Prostate gland (tissue), 2 donors: ENCODE measurements around the gene CDV3. TPM values are rescaled to one million over a fixed set of nuclear protein-coding genes. Genes with fewer than 3 reads are reported as not detected.
A peak's percentile ranks its signal among the peaks of the same experiment; 100 is the strongest.
"Not testable (repeated sequence)": the region's sequence is repeated elsewhere in the genome, so short reads cannot be mapped to it uniquely, and the experiment has no call there.

Source experiments
- DNase-seq: peaks from one replicate; pipeline ENCODE4 v3.0.0-alpha.2; 2019; ENCODE audit warnings: low spot score
- H3K27ac ChIP-seq, 2 donors: fragments of 200-600 bp; sonication (generic); 2 replicates each; pipeline ENCODE4 v1.5.1; 2017 to 2019
- H3K27me3 ChIP-seq: fragments of 200-600 bp; sonication (generic); replicated peaks from 2 replicates; pipeline ENCODE4 v1.5.1; 2019; ENCODE audit not compliant: insufficient read depth
- H3K36me3 ChIP-seq, 2 donors: fragments of 200-600 bp; sonication (generic); 1 replicate in 1 of 2; 2 replicates in 1 of 2; pipeline versions ENCODE4 v1.5.1 to v1.8.1; 2017 to 2019
- H3K4me1 ChIP-seq: fragments of 200-600 bp; sonication (generic); replicated peaks from 2 replicates; pipeline ENCODE4 v1.5.1; 2019
- H3K4me3 ChIP-seq, 2 donors: fragments of 200-600 bp; sonication (generic); 2 replicates each; pipeline ENCODE4 v1.5.1; 2017 to 2019
- H3K9me3 ChIP-seq: fragments of 200-600 bp; sonication (generic); 2 replicates; pipeline ENCODE4 v1.5.1; 2017
- CTCF ChIP-seq, 4 experiments: fragments of 200-600 bp in 2 of 4; fragments of 450-650 bp in 2 of 4; sonication (generic) in 2 of 4; IDR thresholded peaks; 1 replicate in 3 of 4; 2 replicates in 1 of 4; pipeline ENCODE4 v1.5.1; 2016 to 2019; ENCODE audit warnings: antibody characterized with exemption in 4 of 4, mild to moderate bottlenecking in 2 of 4, moderate library complexity in 2 of 4
- POLR2A ChIP-seq: fragments of 450-650 bp; IDR thresholded peaks from one replicate; pipeline ENCODE4 v1.6.1; 2016; ENCODE audit warnings: antibody characterized with exemption, mild to moderate bottlenecking
- POLR2AphosphoS5 ChIP-seq: sonication (generic); formaldehyde crosslinking; IDR thresholded peaks from one replicate; pipeline ENCODE4 v1.6.1; 2017; ENCODE audit warnings: antibody characterized with exemption
- WGBS: methylation state at CpG from one replicate; pipeline ENCODE4 v1.1.5; 2018; 5-methylcytosine and 5-hydroxymethylcytosine counted together
- intact Hi-C: fragments of 100-400 bp; cut with DNase I; formaldehyde crosslinking; loops from one replicate; pipeline ENCODE4 v1.14.2; 2022
- total RNA-seq, 2 donors: library from RNA; depleted of rRNA; stranded (reverse); fragments of >200 nt; gene quantifications; one replicate each; pipeline ENCODE4 v1.1.0, GENCODE V29; 2016

The CDV3 gene, protein sequence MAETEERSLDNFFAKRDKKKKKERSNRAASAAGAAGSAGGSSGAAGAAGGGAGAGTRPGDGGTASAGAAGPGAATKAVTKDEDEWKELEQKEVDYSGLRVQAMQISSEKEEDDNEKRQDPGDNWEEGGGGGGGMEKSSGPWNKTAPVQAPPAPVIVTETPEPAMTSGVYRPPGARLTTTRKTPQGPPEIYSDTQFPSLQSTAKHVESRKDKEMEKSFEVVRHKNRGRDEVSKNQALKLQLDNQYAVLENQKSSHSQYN
- 100 to 1,000 TPM in 1 of 2 donors, 10 to 100 TPM in 1; 68.8 to 105 TPM for total RNA-seq

- Histone ChIP-seq H3K27ac (peak within 1 kb of the TSS; percentile 92), H3K4me1 (peaks cover 9% of the 10 kb centered on the region), H3K36me3 (no peaks in the 10 kb centered on the region), H3K4me3 (peak within 1 kb of the TSS; percentile 63 to 84), H3K9me3 (no peaks in the 10 kb centered on the region), H3K27me3 (no peaks in the 10 kb centered on the region)
- WGBS = under 1% methylated on average over 44 of the region's 81 CpGs
- intact Hi-C loops = loop anchor here (2.0 to 10.0 kb wide), 2 partner anchors 99 to 851 kb away; partner anchors contain the start of gene NPHP3
- TF ChIP-seq POLR2A (peak; percentile 77), POLR2AphosphoS5 (no peak)
- no peak for DNase-seq
These were observed at the start of gene CDV3 for GRCh38 chr3:133573629-133574194. Gene CDV3 (plus strand): TSS chr3:133573686. CDS start chr3:133574045, 359 bp downstream.

DNA sequence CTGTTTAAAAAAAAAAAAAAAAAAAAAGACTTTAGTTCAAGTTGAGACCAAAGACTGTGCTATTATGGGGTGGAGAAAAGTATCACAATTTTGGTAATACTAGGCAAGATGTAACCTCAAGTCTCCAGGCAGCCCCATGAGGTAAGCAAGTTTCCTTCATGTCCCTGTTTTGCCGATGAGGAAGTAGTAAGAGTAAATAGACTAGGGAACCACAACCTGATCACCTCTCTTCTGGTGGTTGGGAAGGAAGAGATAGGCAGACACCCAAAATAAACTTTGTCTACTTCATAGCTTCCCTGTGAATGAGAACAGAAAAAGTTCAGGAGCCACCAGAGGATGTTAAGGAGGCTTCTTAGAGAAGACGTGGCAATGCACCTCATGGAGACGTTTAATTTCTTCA lies 49.7 kb upstream of the CDV3 start:
- intact Hi-C loops, H3K27me3 ChIP-seq, H3K4me1 ChIP-seq, H3K4me3 ChIP-seq, H3K9me3 ChIP-seq, H3K36me3 ChIP-seq, DNase-seq, H3K27ac ChIP-seq: not testable (repeated sequence)
- TF ChIP-seq POLR2AphosphoS5 = peak; percentile 62
- 65% methylated on average over 3 of the region's 3 CpGs for WGBS

DNA sequence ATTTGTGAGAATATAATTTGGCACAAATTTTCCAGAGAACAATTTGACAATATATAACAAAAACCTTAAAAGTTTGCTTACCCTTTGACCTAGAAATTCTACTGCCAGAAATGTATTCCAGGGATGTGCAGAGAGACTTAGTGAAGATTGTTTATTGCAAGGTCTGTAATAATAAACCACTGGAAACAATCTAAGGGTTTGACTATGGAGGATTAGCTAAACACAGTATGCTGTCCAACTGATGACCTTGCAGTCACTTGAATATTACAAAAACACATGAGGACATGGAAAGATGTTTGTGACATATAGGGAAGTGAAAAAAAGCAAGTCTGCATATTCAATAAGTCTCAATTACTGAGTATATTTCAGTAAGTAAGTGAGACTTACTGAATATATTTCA lies 48.1 kb upstream of the CDV3 start:
- no peak overlapping the region for H3K27ac ChIP-seq
- intact Hi-C loops = no loop called here
- no peaks in the 10 kb centered on the region for H3K27me3 ChIP-seq
- TF ChIP-seq POLR2A = no peak
- TF ChIP-seq POLR2AphosphoS5 = no peak
- TF ChIP-seq CTCF (IDR thresholded peaks at IDR 0.05) = no peak
- no peak overlapping the region for H3K4me3 ChIP-seq
- no peaks in the 10 kb centered on the region for H3K36me3 ChIP-seq
- H3K9me3 ChIP-seq = no peaks in the 10 kb centered on the region
- DNase-seq = no peak
- H3K4me1 ChIP-seq = no peaks in the 10 kb centered on the region

GRCh38 chr3:133527081-133527715 lies 46.3 kb upstream of the CDV3 start:
- TF ChIP-seq POLR2AphosphoS5 (no peak), POLR2A (no peak), CTCF (IDR thresholded peaks at IDR 0.05) (no peak)
- WGBS = 36% methylated on average over 6 of the region's 6 CpGs

GRCh38 chr3:133529809-133530208 lies 43.7 kb upstream of the CDV3 start:
- Histone ChIP-seq H3K4me3 (no peak overlapping the region), H3K36me3 (no peaks in the 10 kb centered on the region), H3K27ac (no peak overlapping the region), H3K4me1 (no peaks in the 10 kb centered on the region), H3K9me3 (no peaks in the 10 kb centered on the region), H3K27me3 (no peaks in the 10 kb centered on the region)
- intact Hi-C loops = no loop called here
- WGBS = 100% methylated on average over 2 of the region's 2 CpGs
- no peak for TF ChIP-seq CTCF (IDR thresholded peaks at IDR 0.05)
- DNase-seq = no peak

More at GRCh38 chr3:133527081-133527715, 46.3 kb upstream of the CDV3 start:
- H3K4me1 ChIP-seq = no peaks in the 10 kb centered on the region
- no peaks in the 10 kb centered on the region for H3K36me3 ChIP-seq
- H3K9me3 ChIP-seq = no peaks in the 10 kb centered on the region
- no peaks in the 10 kb centered on the region for H3K27me3 ChIP-seq
- H3K27ac ChIP-seq = no peak overlapping the region
- intact Hi-C loops = no loop called here
- no peak for DNase-seq
- H3K4me3 ChIP-seq = no peak overlapping the region
